HG03354 (cell line): ENCODE results near the gene CDS2.
A peak's percentile ranks its signal among the peaks of the same experiment; 100 is the strongest.
"Not testable (repeated sequence)": the region's sequence is repeated elsewhere in the genome, so short reads cannot be mapped to it uniquely, and the experiment has no call there.

Experiments
- ATAC-seq: cut with Tn5 transposase; IDR thresholded peaks from one replicate; pipeline ENCODE4 v1.9.1; 2021; ENCODE audit warnings: mild to moderate bottlenecking; ENCODE audit not compliant: unreplicated experiment, poor library complexity, severe bottlenecking

CDS2 gene

DNA sequence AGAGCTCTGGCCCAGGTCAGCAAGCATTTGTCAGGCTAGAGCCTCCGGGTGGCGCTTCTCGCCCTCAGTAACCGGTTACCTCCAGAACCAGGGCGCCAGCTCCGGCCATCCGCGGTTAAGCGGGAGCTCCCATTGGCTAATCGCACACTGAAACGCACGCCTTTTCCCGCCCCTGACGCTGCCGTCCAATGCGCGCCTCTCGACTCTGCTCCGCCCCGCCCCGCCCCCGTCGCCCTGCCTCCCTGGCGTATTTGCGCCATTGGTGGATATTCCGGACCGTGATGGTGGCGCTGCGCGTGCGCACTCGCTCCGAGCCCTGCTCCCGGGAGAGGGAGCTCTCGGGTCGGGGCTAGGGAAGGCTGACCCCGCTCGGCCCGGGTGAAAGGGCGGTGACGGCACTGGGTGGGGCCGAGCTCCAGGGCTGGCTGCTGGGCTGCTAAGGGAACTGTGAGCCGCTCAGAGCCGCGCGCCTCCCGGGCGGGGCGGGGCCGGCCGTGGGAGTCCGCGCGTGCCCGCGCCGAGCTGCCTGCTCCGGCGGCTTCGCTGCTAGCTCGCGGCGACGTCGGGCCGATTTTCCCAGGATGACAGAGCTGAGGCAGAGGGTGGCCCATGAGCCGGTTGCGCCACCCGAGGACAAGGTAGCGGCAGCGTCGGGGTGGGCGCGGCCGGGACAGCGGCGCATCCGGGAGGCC is at the start of gene CDS2:
CDS2 (plus strand) TSS at position 497 of the 692 bp plus-strand sequence; CDS start at position 582, 85 bp downstream.
- peak; percentile 88 for ATAC-seq

DNA sequence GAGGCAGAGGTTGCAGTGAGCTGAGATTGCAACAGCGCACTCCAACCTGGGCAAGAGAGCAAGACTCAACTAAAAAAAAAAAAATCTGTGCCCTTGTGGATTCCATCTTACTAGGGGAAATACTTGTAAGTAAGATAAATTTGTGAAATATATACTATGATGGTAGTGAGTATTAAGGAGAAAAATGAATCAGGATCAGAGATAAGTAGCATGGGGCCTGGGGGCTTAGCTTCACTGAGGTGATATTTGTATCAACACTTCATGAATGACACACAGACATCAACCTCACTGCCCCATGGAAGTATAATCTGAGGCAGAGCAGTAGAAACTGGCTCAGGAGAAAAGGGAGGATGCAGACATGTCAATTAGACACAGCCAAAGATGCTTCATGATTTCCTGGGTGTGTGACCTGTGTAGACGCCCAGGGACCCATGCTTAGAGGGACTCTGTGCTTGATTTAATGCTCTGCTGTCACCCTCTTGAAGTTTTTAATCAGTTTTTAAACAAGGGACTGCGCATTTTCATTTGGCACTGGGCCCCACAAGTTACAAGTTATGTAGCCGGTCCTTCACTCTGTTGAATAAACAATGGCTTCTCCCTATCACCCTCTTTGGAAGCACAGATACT is 48.9 kb upstream of the CDS2 start:
- peak; percentile 12 for ATAC-seq

DNA sequence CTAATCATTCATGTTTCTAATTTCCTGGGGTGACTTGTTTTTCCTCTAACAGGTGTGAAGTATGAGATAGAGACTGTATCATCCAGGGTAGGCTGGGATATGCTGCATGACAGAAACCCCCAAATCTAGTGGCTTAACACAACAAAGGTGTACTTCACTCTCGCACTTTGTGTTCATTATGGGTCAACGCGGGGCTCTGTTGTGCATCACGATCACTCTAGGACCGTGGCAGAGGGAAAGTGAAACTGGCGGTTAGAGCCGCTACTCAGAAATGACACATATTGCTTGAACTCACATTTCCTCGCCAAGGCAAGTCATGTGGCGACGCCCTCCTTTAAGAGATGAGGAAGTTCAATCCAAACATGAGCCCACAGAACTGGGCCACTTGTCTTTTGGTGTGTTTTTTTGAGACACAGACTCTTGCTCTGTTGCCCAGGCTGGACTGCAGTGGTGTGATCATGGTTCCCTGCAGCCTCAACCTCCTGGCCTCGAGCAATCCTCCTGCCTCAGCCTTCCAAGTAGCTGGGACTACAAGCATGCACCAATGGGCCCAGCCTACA is 48.3 kb upstream of the CDS2 start:
- peak; percentile 96 for ATAC-seq

DNA sequence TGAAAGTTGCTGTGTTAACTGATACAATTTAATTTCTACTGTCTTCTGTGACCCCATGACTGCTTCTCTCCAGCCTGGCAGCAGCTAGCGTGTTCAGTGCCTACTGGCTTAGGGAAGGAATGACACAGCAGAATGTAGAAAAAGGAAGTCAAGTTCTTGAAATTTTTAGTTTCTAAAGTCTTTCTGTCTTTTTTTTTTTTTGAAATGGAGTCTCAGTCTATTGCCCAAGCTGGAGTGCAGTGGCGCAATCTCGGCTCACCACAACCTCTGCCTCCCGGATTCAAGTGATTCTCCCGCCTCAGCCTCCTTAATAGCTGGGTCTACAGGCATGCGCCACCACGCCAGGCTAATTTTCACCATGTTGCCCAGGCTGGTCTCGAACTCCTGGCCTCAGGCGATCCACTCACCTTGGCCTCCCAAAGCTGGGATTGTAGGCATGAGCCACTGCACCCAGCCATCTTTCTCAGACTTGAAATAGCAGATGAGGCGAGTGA is 46.4 kb upstream of the CDS2 start:
- ATAC-seq: peak; percentile 40

GRCh38 chr20:5085380-5085779 is 41.4 kb upstream of the CDS2 start:
- ATAC-seq: no peak

- ATAC-seq: no peak
Measured at GRCh38 chr20:5088688-5089087, 38.1 kb upstream of the CDS2 start.

DNA sequence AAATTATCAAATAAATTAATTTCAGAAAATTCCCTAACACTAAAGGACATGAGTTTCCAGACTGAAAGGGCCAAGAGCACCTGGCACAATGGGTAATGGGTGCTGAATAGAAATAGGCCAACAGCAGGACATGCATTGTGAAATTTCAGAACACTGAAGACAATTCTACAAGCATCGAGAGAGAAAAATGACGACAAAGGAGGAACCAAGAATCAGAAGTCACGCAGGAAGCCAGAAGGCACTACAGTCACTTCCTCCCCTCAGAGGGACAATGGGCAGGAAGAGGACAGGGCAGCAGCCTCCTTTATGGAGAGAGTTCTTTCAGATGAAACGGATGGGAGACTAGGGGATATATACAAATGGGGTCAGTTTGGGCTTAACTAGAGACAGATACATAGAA is 36.6 kb upstream of the CDS2 start:
- ATAC-seq: no peak

DNA sequence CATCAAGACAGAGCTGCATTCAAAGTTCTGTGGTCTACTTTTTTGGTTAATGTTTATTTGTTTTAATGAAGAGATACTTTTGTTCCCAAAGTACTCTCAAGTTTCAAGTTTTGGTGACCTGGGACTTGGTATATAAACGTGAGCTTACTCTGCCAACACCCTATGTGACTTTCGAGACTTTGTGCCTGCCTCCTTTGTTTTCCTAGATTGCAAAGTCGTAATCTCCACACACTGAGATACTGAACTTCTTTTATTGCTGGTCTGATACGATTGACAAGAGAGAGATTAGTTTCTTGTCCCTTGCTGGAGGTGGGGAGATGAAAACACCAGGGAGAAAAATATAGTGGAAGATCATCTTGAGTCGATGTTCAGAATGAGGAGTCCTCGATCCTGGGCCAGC is 34.9 kb upstream of the CDS2 start:
- no peak for ATAC-seq

DNA sequence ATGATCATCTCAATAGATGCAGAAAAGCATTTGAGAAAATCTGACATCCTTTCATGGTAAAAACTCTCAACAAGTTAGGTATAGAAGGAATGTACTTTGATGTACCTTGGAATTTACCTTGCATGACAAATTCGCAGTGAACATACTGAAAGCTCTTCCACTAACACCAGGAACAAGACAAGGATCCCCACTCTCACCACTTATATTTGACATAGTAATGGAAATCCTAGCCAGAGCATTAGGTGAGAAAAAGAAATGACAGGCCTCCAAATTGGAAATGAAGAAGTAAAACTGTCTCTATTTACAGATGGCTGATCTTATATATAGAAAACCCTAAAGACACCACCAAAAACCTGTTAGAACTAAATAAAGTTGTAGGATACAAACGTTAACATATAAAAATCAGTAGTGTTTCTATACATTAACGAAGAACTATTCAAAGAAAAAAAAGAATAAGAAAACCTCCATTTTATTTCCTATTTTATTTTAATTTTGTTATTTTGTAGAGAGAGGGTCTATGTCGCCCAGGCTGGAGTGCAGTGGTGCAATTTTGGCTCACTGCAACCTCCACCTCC is 34.0 kb upstream of the CDS2 start:
- no peak for ATAC-seq

- ATAC-seq: no peak
Measured at GRCh38 chr20:5095454-5095853, 31.4 kb upstream of the CDS2 start.

- ATAC-seq: no peak
Measured at GRCh38 chr20:5095931-5096330, 30.9 kb upstream of the CDS2 start.

- ATAC-seq: no peak
Measured at GRCh38 chr20:5096463-5096862, 30.3 kb upstream of the CDS2 start.

- not testable (repeated sequence) for ATAC-seq
Measured at GRCh38 chr20:5099009-5099408, 27.8 kb upstream of the CDS2 start.

GRCh38 chr20:5099909-5100308 is 26.9 kb upstream of the CDS2 start:
- not testable (repeated sequence) for ATAC-seq

DNA sequence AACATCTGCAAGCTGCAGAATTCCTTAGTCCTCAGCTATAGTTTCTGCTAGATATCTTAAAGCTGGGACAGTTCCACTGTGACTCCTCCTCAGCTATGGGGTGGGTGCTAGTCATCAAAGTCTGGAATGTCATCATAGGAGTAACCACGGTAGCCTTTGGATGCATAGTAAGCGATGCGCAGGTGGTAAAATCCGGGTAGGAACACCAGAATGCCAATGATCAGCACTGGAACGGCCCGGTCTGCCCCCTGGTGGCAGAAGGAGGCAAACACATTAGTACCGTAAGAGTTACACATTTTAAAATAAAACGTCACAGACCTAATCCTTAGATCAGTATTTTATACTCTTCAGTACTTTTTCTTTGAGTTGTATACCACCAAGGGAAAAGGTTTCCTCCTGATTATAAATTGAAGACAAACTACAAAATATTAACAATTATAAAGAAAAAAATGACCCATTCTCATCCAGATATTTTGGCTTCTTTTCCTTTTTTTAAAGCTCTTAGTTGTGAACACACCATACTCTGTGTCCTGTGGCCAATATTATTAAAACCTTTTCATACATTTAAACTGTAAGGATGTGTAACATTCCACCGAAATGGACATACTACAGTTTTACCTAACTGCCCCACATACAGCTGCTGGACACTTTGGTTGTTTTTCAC is 26.0 kb upstream of the CDS2 start:
- no peak for ATAC-seq

DNA sequence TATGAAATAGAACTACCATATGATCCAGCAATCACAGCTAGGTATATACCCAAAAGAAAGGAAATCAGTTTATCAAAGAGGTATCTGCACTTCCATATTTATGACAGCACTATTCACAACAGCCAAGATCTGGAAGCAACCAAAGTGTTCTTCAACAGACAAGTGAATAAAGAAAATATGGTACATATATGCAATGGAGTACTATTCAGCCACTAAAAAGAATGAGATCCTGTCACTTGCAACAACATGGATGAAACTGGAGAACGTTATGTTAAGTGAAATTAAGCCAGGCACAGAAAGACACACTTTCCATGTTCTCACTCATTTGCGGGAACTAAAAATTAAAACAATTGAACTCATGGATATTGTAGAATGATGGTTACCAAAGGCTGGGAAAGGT is 22.3 kb upstream of the CDS2 start:
- ATAC-seq: no peak

DNA sequence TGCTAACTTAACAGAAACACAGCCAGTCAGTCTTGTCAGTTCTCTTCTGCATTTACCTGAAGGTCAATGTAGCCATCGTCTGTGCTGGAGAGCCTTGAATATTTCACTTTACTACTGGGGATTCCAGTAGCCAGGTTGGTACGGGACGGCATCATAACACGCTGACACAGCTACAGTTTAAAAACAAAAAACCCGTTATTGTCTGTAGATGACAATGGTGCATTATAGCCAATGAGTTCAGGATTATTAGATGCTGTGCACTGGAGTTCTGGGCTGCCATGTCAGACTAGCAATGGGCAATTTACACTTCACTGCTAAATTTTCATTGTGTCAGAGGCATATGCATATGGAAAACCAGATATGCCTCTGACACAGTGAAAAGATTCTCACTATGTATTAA is 17.5 kb upstream of the CDS2 start:
- no peak for ATAC-seq

DNA sequence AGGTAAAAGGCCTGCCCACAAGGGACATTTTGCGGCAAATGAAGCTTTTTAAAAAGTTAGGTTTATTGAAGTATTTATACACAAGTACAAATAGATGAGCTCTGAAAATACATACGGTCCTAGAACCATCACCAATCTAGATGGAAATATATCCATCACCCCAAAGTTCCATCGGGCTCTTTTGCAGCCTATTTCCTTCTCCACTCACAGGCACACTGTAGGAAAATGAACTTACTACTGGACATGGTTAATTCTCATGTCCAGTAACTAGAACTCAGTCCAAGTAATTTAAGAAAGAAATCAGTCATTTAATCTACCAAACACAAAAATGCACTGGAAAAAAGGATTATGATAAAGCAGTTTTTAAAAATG is 13.2 kb upstream of the CDS2 start:
- no peak for ATAC-seq

DNA sequence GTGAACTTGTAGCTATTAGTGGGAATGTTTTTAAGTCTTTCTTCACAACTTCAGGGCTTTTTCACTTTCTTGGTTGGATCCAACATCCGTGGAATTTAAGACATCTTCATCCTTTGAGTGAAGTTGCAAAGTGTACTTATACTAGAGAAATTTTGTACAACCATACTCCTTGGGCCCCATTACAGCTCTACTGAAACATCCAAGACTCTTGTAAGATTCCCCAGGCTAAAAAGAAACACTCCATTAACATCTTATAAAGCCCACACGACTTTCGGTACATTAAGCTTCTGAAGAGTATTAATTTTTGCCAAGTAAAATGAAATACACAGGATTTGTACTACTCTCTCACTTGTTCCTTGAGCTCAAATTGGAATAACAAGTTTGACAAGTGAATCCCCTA is 12.4 kb upstream of the CDS2 start:
- no peak for ATAC-seq

- no peak for ATAC-seq
Measured at GRCh38 chr20:5116875-5117274, 9.9 kb upstream of the CDS2 start.
